Caco-2 (cell line): ENCODE measurements around the gene RAB30. TPM values are rescaled to one million over a fixed set of nuclear protein-coding genes. Genes with fewer than 3 reads are reported as not detected.

Experiments used
- BruUV-seq: library from RNA; stranded (reverse); fragments of 400-500 nt; replicated peaks from 2 replicates; lab custom pipeline; 2021; lab: Mats Ljungman, UMichigan
- CTCF ChIA-PET: fragments of 300-600 bp; sonication (Branson Sonifier 250); formaldehyde crosslinking; loops from one replicate; lab custom pipeline; 2022; ENCODE audit warnings: antibody characterized with exemption; lab: Charles Lee
- POLR2A ChIA-PET: fragments of 300-600 bp; sonication (Branson Sonifier 250); formaldehyde crosslinking; loops from one replicate; lab custom pipeline; 2022; ENCODE audit warnings: antibody characterized with exemption; lab: Charles Lee
- DNase-seq, 2 experiments: peaks; one replicate each; pipeline versions ENCODE4 v3.0.0 to v3.0.0-alpha.2; 2020 to 2022
- H3K27me3 ChIP-seq: replicated peaks from 2 replicates; pipeline ENCODE4 v1.6.0; 2011; ENCODE audit warnings: low read length; ENCODE audit not compliant: control insufficient read depth, insufficient read depth
- H3K36me3 ChIP-seq: 2 replicates; pipeline ENCODE4 v1.5.1; 2011; ENCODE audit warnings: low read length; ENCODE audit not compliant: control insufficient read depth, insufficient read depth
- H3K4me1 ChIP-seq: fragments of 250-450 bp; sonication (Bioruptor Pico); 2 replicates; pipeline ENCODE4 v1.5.1; 2020; ENCODE audit warnings: mild to moderate bottlenecking
- H3K4me3 ChIP-seq: 2 replicates; pipeline ENCODE4 v1.5.1; 2011; ENCODE audit warnings: low read depth, mild to moderate bottlenecking, control low read depth, low read length
- H3K9me3 ChIP-seq: fragments of 250-450 bp; sonication (Bioruptor Pico); 2 replicates; pipeline ENCODE4 v1.5.1; 2020; ENCODE audit warnings: mild to moderate bottlenecking, moderate library complexity
- H3K27ac Mint-ChIP-seq: one replicate; pipeline ENCODE4 v1.8.0; 2022; ENCODE audit warnings: mixed read lengths; ENCODE audit not compliant: unreplicated experiment
- H3K27me3 Mint-ChIP-seq: one replicate; pipeline ENCODE4 v1.8.0; 2022; ENCODE audit warnings: mixed read lengths; ENCODE audit not compliant: insufficient read depth, unreplicated experiment
- H3K36me3 Mint-ChIP-seq: one replicate; pipeline ENCODE4 v1.8.0; 2022; ENCODE audit warnings: mild to moderate bottlenecking, mixed read lengths; ENCODE audit not compliant: insufficient read depth, unreplicated experiment
- H3K4me1 Mint-ChIP-seq: one replicate; pipeline ENCODE4 v1.8.0; 2022; ENCODE audit warnings: low read depth, mixed read lengths; ENCODE audit not compliant: unreplicated experiment
- H3K4me3 Mint-ChIP-seq: one replicate; pipeline ENCODE4 v1.8.0; 2022; ENCODE audit warnings: mild to moderate bottlenecking, moderate library complexity, mixed read lengths; ENCODE audit not compliant: unreplicated experiment
- H3K9me3 Mint-ChIP-seq: one replicate; pipeline ENCODE4 v1.8.0; 2022; ENCODE audit warnings: mixed read lengths; ENCODE audit not compliant: unreplicated experiment
- CTCF ChIP-seq, 2 experiments: fragments of 200-600 bp in 1 of 2; IDR thresholded peaks; 1 replicate in 1 of 2; 2 replicates in 1 of 2; pipeline versions ENCODE4 v1.5.1 to v1.8.0; 2011 to 2022; ENCODE audit warnings: antibody characterized with exemption in 1 of 2, control low read depth in 1 of 2, inconsistent platforms in 1 of 2, low read depth in 1 of 2, low read length in 1 of 2, mild to moderate bottlenecking in 1 of 2, moderate library complexity in 1 of 2; ENCODE audit not compliant: insufficient read depth in 1 of 2, severe bottlenecking in 1 of 2, unreplicated experiment in 1 of 2
- intact Hi-C: fragments of 100-400 bp; cut with micrococcal nuclease; formaldehyde crosslinking; loops from one replicate; pipeline ENCODE4 v1.10.0; 2022; ENCODE audit not compliant: unreplicated experiment
- total RNA-seq: library from RNA; stranded (reverse); gene quantifications from 2 replicates; pipeline ENCODE4 v1.2.3, GENCODE V29; 2022

Gene RAB30
- total RNA-seq, 1 experiment from 2014 or later: 13.5 TPM

- DNase-seq: no peak
- no peak overlapping the region for H3K4me3 Mint-ChIP-seq
- ChIA-PET POLR2A (no interaction called here), CTCF (interaction anchor here (0.7 kb wide), 1 partner anchor 81 kb away, joined by 4 read pairs; no protein-coding TSS in a partner anchor)
- no peaks in the 10 kb centered on the region for H3K36me3 ChIP-seq
- peak overlapping the region; percentile 18 for H3K27ac Mint-ChIP-seq
- no peaks in the 10 kb centered on the region for H3K27me3 Mint-ChIP-seq
- no peaks in the 10 kb centered on the region for H3K9me3 Mint-ChIP-seq
- H3K36me3 Mint-ChIP-seq: no peaks in the 10 kb centered on the region
- H3K9me3 ChIP-seq: no peaks in the 10 kb centered on the region
- no peak for TF ChIP-seq CTCF (IDR thresholded peaks at IDR 0.05; ENCODE audit: insufficient read depth in 1 of 2, low read depth in 1 of 2, low read length in 1 of 2, severe bottlenecking in 1 of 2, unreplicated experiment in 1 of 2)
- no peaks in the 10 kb centered on the region for H3K27me3 ChIP-seq
- H3K4me3 ChIP-seq: no peak overlapping the region
- intact Hi-C loops: loop anchor here (1.0 to 2.0 kb wide), 3 partner anchors 14 to 148 kb away; partner anchors contain the start of genes PCF11 and RAB30
- H3K4me1 ChIP-seq: peaks cover 25% of the 10 kb centered on the region
- peaks cover 30% of the 10 kb centered on the region for H3K4me1 Mint-ChIP-seq
- no TSS peak for BruUV-seq
Measured at GRCh38 chr11:83008581-83008923, 63.1 kb downstream of the RAB30 start.

- POLR2A ChIA-PET: interaction anchor here (0.7 kb wide), 1 partner anchor 107 kb away, joined by 3 read pairs; the partner anchor contains the start of gene DDIAS
- DNase-seq: peak; percentile 79 to 84
- Histone ChIP-seq H3K36me3 (no peaks in the 10 kb centered on the region), H3K9me3 (no peaks in the 10 kb centered on the region), H3K4me1 (peaks cover 25% of the 10 kb centered on the region), H3K4me3 (no peak overlapping the region), H3K27me3 (no peaks in the 10 kb centered on the region)
- H3K9me3 Mint-ChIP-seq: no peaks in the 10 kb centered on the region
- no peak for TF ChIP-seq CTCF (IDR thresholded peaks at IDR 0.05; ENCODE audit: insufficient read depth in 1 of 2, low read depth in 1 of 2, low read length in 1 of 2, severe bottlenecking in 1 of 2, unreplicated experiment in 1 of 2)
- no peaks in the 10 kb centered on the region for H3K36me3 Mint-ChIP-seq
- H3K4me3 Mint-ChIP-seq: peak overlapping the region; percentile 54
- H3K27me3 Mint-ChIP-seq: no peaks in the 10 kb centered on the region
- peak overlapping the region; percentile 76 for H3K27ac Mint-ChIP-seq
- H3K4me1 Mint-ChIP-seq: peaks cover 30% of the 10 kb centered on the region
- no TSS peak for BruUV-seq
- CTCF ChIA-PET: interaction anchor here (0.7 to 1.7 kb wide), 3 partner anchors 81 to 140 kb away, joined by 4 to 6 read pairs (median 5); partner anchors contain the start of gene DDIAS
- intact Hi-C loops: loop anchor here (1.0 to 2.0 kb wide), 3 partner anchors 13 to 149 kb away; partner anchors contain the start of genes PCF11 and RAB30
Measured at GRCh38 chr11:83007909-83008580, 63.7 kb downstream of the RAB30 start.

GRCh38 chr11:83007477-83007876, 64.2 kb downstream of the RAB30 start:
- H3K4me3 ChIP-seq: no peak overlapping the region
- no peaks in the 10 kb centered on the region for H3K27me3 ChIP-seq
- intact Hi-C loops: no loop called here
- Mint-ChIP-seq H3K27ac (peak overlapping the region; percentile 76), H3K9me3 (no peaks in the 10 kb centered on the region), H3K4me1 (peaks cover 30% of the 10 kb centered on the region), H3K27me3 (no peaks in the 10 kb centered on the region), H3K36me3 (no peaks in the 10 kb centered on the region), H3K4me3 (peak overlapping the region; percentile 54)
- no peak for DNase-seq
- peaks cover 25% of the 10 kb centered on the region for H3K4me1 ChIP-seq
- ChIA-PET POLR2A (interaction anchor here (0.7 kb wide), 1 partner anchor 106 kb away, joined by 3 read pairs; the partner anchor contains the start of gene DDIAS), CTCF (interaction anchor here (1.5 to 1.7 kb wide), 2 partner anchors 106 to 140 kb away, joined by 5 to 6 read pairs; partner anchors contain the start of gene DDIAS)
- TF ChIP-seq CTCF (IDR thresholded peaks at IDR 0.05; ENCODE audit: insufficient read depth in 1 of 2, low read depth in 1 of 2, low read length in 1 of 2, severe bottlenecking in 1 of 2, unreplicated experiment in 1 of 2): no peak
- H3K9me3 ChIP-seq: no peaks in the 10 kb centered on the region
- no peaks in the 10 kb centered on the region for H3K36me3 ChIP-seq
- no TSS peak for BruUV-seq
